CD4-positive, alpha-beta memory T cell (primary cell): ENCODE results near the gene XG. TPM values are rescaled to one million over a fixed set of nuclear protein-coding genes. Genes with fewer than 3 reads are reported as not detected.
"Not testable (repeated sequence)": the region's sequence is repeated elsewhere in the genome, so short reads cannot be mapped to it uniquely, and the experiment has no call there.

Experiments
- CTCF ChIA-PET: fragments of 350-600 bp; sonication (Branson Sonifier 250); formaldehyde crosslinking; loops from one replicate; lab custom pipeline; 2021; ENCODE audit warnings: inconsistent platforms; ENCODE audit not compliant: partially characterized antibody; lab: Charles Lee
- POLR2A ChIA-PET: fragments of 350-600 bp; sonication (Branson Sonifier 250); formaldehyde crosslinking; loops from one replicate; lab custom pipeline; 2021; ENCODE audit not compliant: partially characterized antibody; lab: Charles Lee
- DNase-seq, 5 donors: peaks; one replicate each; pipeline versions ENCODE4 v3.0.0 to v3.0.0-alpha.2; 2020 to 2022; ENCODE audit warnings: mixed read lengths in 1 of 5
- H3K27ac ChIP-seq: one replicate; pipeline ENCODE4 v1.7.0; 2013; ENCODE audit warnings: low read depth, low read length
- H3K27me3 ChIP-seq: 2 replicates; pipeline ENCODE4 v1.7.0; 2013; ENCODE audit warnings: mild to moderate bottlenecking, low read length, moderate library complexity; ENCODE audit not compliant: insufficient read depth
- H3K36me3 ChIP-seq: 2 replicates; pipeline ENCODE4 v1.7.0; 2013; ENCODE audit warnings: mild to moderate bottlenecking, low read length, moderate library complexity; ENCODE audit not compliant: insufficient read depth
- H3K4me1 ChIP-seq: 2 replicates; pipeline ENCODE4 v1.7.0; 2013; ENCODE audit warnings: mild to moderate bottlenecking, low read length, moderate library complexity; ENCODE audit not compliant: insufficient read depth
- H3K4me3 ChIP-seq, 2 donors: one replicate each; pipeline ENCODE4 v1.7.0; 2013; ENCODE audit warnings: low read length in 2 of 2, mild to moderate bottlenecking in 1 of 2
- H3K9me3 ChIP-seq, 2 donors: one replicate each; pipeline ENCODE4 v1.7.0; 2013; ENCODE audit warnings: low read length in 2 of 2, control low read depth in 1 of 2; ENCODE audit not compliant: control insufficient read depth in 1 of 2
- H3K27ac Mint-ChIP-seq, 7 donors: one replicate each; pipeline ENCODE4 v1.8.0; 2020 to 2021; ENCODE audit warnings: mixed read lengths in 7 of 7, mild to moderate bottlenecking in 6 of 7, inconsistent platforms in 3 of 7, moderate library complexity in 3 of 7
- H3K27me3 Mint-ChIP-seq, 2 donors: one replicate each; pipeline ENCODE4 v1.8.0; 2020 to 2021; ENCODE audit warnings: mixed read lengths in 2 of 2
- H3K36me3 Mint-ChIP-seq, 2 donors: one replicate each; pipeline ENCODE4 v1.8.0; 2020 to 2021; ENCODE audit warnings: mixed read lengths in 2 of 2, inconsistent platforms in 1 of 2, mild to moderate bottlenecking in 1 of 2
- H3K4me1 Mint-ChIP-seq, 4 donors: one replicate each; pipeline ENCODE4 v1.8.0; 2020 to 2021; ENCODE audit warnings: mixed read lengths in 4 of 4, mild to moderate bottlenecking in 1 of 4
- H3K4me3 Mint-ChIP-seq, 8 donors: one replicate each; pipeline ENCODE4 v1.8.0; 2020 to 2021; ENCODE audit warnings: mixed read lengths in 8 of 8, mild to moderate bottlenecking in 7 of 8, moderate library complexity in 6 of 8, inconsistent platforms in 3 of 8
- H3K9me3 Mint-ChIP-seq, 8 donors: one replicate each; pipeline ENCODE4 v1.8.0; 2020 to 2021; ENCODE audit warnings: mixed read lengths in 8 of 8, mild to moderate bottlenecking in 5 of 8, inconsistent platforms in 3 of 8, moderate library complexity in 1 of 8
- intact Hi-C: fragments of 100-400 bp; cut with micrococcal nuclease; formaldehyde crosslinking; loops from one replicate; pipeline ENCODE4 v1.15.1; 2023
- polyA plus RNA-seq, 2 donors: library from polyadenylated mRNA; unstranded; fragments of 300-500 nt; fragmentation: Illumina TruSeq; gene quantifications; one replicate each; pipeline ENCODE4 v1.2.3, GENCODE V29; 2021
- total RNA-seq, 2 experiments: library from RNA; stranded (reverse); gene quantifications; one replicate each; pipeline ENCODE4 v1.2.3, GENCODE V29; 2021

Gene XG
- total and polyA plus RNA-seq, 4 experiments from 2014 or later: 0.32 TPM; not detected in 3

DNA sequence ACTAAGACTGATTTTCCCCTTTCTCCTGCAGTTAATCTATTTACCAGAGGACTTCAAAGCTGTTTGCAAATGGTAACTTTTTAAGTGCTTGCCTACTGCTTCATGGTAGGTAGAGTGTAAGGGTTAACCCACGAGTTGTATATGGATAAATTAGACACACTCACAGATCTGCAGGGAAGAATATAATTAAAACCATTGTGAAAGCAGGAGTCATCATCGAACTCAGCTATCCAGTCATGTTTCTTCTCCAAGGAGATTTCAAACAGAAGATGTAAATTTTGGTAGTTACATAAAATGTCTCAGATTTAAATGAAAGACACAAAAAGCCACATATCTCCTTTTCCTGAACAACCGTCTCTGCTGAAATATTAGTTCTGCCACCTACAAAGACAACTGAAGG is 549 bp upstream of the XG start:
- ChIA-PET CTCF (no interaction called here), POLR2A (no interaction called here)
- Histone ChIP-seq H3K36me3 (no peaks in the 10 kb centered on the region), H3K27me3 (no peaks in the 10 kb centered on the region), H3K9me3 (no peaks in the 10 kb centered on the region), H3K27ac (no peak overlapping the region), H3K4me3 (no peak overlapping the region), H3K4me1 (no peaks in the 10 kb centered on the region)
- Mint-ChIP-seq H3K27me3 (peaks cover 0 to 2% of the 10 kb centered on the region in 2 donors), H3K4me3 (no peak overlapping the region), H3K4me1 (peaks cover 0 to 4% (median 0%) of the 10 kb centered on the region in 4 donors), H3K36me3 (no peaks in the 10 kb centered on the region), H3K9me3 (no peaks in the 10 kb centered on the region), H3K27ac (peak overlapping the region in 1 of 7 donors; percentile 5)
- intact Hi-C loops: no loop called here
- no peak for DNase-seq

DNA sequence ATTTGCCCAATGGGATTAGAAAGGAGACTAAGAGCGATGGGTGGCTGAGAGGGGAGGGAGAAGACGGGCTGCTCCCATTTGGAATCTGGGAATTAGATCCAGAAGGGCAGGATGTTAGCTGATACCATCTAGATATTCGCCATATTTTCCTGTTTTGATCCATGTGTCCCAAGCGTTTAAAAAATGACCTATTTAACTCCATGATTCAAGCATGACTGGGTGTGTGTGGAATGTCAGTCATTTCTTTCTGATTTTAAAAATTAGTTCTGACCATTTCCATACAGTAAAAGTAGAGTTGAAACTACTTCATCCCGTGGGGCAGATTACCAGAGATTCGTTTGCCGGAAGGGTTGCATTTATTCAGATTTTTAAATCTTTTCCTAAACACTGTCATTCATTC is 601 bp downstream of the XG start:
- H3K27me3 ChIP-seq, H3K27ac ChIP-seq, H3K4me3 Mint-ChIP-seq, CTCF ChIA-PET, H3K9me3 ChIP-seq, intact Hi-C loops, H3K4me1 ChIP-seq, POLR2A ChIA-PET, H3K27me3 Mint-ChIP-seq, H3K36me3 ChIP-seq, H3K9me3 Mint-ChIP-seq, H3K27ac Mint-ChIP-seq, H3K36me3 Mint-ChIP-seq, H3K4me3 ChIP-seq, H3K4me1 Mint-ChIP-seq, DNase-seq: not testable (repeated sequence)

DNA sequence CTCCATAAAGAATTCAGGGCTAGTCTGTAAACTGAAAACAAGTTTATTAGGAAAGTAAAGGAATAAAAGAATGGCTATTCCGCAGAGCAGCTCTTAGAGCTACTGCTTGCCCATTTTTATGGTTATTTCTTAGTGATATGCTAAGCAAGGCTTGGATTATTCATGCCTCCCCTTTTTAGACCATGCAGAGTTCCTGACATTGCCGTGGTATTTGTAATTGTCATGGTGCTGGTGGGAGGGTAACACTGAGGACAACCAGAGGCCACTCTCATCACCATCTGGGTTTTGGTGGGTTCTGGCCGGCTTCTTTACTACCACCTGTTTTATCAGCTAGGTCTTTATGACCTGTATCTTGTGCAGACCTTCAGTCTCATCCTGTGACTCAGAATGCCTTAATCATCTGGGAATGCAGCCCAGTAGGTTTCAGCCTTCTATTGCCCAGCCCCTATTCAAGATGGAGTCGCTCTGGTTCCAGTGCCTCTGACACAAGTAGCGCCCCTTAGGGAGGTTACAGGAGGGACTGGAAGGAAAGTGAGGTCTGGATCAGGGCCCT is 3.4 kb downstream of the XG start:
- DNase-seq, H3K27ac Mint-ChIP-seq, CTCF ChIA-PET, H3K4me1 ChIP-seq, H3K9me3 ChIP-seq, POLR2A ChIA-PET, H3K4me3 Mint-ChIP-seq, H3K27ac ChIP-seq, intact Hi-C loops, H3K9me3 Mint-ChIP-seq, H3K36me3 ChIP-seq, H3K27me3 ChIP-seq, H3K4me3 ChIP-seq, H3K4me1 Mint-ChIP-seq, H3K36me3 Mint-ChIP-seq: not testable (repeated sequence)
- H3K27me3 Mint-ChIP-seq: peaks cover 7 to 12% of the 10 kb centered on the region in 2 donors

DNA sequence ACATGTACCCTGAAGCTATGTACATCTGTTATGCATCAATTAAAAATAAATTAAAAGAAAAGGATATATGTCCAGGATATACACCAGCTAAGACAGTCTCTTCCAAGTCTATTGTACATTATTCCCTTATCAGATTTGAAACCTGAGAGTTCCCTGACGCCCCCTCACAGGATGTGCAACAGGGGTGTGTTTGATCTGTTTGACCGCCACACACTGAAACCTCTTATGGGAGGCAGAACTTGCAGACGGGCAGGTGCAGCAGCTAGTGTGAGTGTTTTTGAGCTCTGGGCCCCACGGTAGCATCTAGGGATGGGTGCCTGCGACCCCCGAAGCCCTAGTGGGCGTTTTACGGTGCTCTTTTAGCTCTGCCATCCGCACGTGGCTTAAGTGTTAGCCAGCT is 4.7 kb downstream of the XG start:
- Histone ChIP-seq H3K36me3 (no peaks in the 10 kb centered on the region), H3K4me3 (no peak overlapping the region), H3K27ac (no peak overlapping the region), H3K9me3 (no peaks in the 10 kb centered on the region), H3K27me3 (no peaks in the 10 kb centered on the region), H3K4me1 (no peaks in the 10 kb centered on the region)
- H3K36me3 Mint-ChIP-seq: no peaks in the 10 kb centered on the region
- H3K4me3 Mint-ChIP-seq: no peak overlapping the region
- no peak overlapping the region for H3K27ac Mint-ChIP-seq
- POLR2A ChIA-PET: no interaction called here
- no peaks in the 10 kb centered on the region for H3K9me3 Mint-ChIP-seq
- peaks cover 7 to 12% of the 10 kb centered on the region in 2 donors for H3K27me3 Mint-ChIP-seq
- CTCF ChIA-PET: no interaction called here
- no peak for DNase-seq
- no peaks in the 10 kb centered on the region for H3K4me1 Mint-ChIP-seq
- intact Hi-C loops: no loop called here

DNA sequence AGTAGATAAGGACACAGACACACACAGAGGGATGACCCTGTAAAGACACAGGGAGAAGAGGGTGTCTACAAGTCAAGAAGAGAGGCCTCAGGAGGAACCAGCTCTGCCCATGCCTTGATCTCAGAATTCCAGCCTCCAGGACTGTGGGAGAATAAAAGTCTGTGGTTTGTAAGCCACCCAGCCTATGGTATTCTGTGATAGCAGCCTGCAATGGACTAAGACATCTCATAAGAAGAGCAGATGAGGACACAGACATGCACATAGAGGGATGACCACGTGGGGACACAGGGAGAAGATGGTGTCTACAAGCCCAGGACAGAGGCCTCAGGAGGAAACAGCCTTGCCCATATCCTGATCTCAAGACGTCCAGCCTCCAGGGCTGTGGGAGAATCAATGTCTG is 9.4 kb downstream of the XG start:
- H3K27me3 Mint-ChIP-seq: peaks cover 5 to 12% of the 10 kb centered on the region in 2 donors
- peaks cover 5 to 7% (median 7%) of the 10 kb centered on the region in 4 donors for H3K4me1 Mint-ChIP-seq
- H3K27me3 ChIP-seq: no peaks in the 10 kb centered on the region
- DNase-seq: no peak
- H3K27ac ChIP-seq: no peak overlapping the region
- no peaks in the 10 kb centered on the region for H3K36me3 Mint-ChIP-seq
- no peak overlapping the region for H3K4me3 Mint-ChIP-seq
- H3K4me1 ChIP-seq: no peaks in the 10 kb centered on the region
- H3K36me3 ChIP-seq: no peaks in the 10 kb centered on the region
- intact Hi-C loops: no loop called here
- POLR2A ChIA-PET: no interaction called here
- H3K9me3 Mint-ChIP-seq: peaks cover 0 to 1% (median 0%) of the 10 kb centered on the region in 8 donors
- H3K27ac Mint-ChIP-seq: no peak overlapping the region
- no peak overlapping the region for H3K4me3 ChIP-seq
- no peaks in the 10 kb centered on the region for H3K9me3 ChIP-seq
- CTCF ChIA-PET: no interaction called here

DNA sequence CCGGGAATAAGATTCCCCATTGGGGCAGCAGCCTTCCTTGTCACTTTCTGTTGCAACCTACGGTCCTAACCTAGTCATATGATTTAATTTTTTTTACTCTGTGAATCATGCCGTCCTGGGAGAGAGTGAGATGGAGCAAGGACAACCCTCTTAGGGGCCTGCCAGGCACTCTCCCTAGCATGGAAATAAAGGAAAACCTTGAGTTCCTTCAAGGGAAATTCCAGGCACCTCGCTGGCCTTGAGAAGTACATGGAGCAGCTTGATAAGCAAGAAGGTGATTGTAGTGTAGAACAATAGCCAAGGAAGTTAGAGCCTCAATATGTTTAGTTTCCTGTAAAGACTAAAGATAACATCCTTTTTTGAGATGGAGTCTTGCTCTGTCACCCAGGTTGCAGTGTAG is 10.8 kb downstream of the XG start:
- H3K27me3 Mint-ChIP-seq, H3K4me3 ChIP-seq, H3K36me3 Mint-ChIP-seq, POLR2A ChIA-PET, H3K4me1 Mint-ChIP-seq, H3K9me3 ChIP-seq, H3K27ac Mint-ChIP-seq, DNase-seq, intact Hi-C loops, H3K27ac ChIP-seq, CTCF ChIA-PET, H3K9me3 Mint-ChIP-seq, H3K4me3 Mint-ChIP-seq, H3K4me1 ChIP-seq, H3K27me3 ChIP-seq, H3K36me3 ChIP-seq: not testable (repeated sequence)

DNA sequence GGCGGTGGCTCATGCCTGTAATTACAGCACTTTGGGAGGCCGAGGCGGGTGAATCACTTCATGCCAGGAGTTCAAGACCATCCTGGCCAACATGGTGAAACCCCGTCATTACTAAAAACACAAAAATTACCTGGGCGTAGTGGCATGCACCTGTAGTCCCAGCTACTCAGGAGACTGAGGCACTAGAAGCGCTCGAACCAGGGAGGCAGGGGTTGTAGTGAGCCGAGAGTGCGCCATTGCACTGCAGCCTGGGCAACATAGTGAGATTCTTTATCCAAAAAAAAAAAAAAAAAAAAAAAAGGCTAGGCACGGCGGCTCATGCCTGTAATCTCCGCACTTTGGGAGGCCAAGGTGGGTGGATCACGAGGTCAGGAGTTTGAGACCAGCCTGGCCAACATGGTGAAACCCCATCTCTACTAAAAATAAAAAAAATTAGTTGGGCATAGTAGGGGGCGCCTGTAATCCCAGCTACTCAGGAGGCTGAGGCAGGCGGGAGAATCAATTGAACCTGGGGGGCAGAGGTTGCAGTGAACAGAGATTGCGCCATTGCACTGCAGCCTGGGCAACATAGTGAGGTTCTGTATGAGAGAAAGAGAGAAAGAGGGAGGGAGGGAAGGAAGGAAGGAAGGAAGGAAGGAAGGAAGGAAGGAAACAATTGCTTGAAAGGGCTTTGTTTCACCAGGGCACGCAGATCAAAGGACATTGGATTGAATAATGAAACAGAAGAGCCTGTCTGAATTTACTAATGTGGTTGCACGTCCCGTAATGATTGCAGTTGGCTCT is 13.1 kb downstream of the XG start:
- H3K9me3 ChIP-seq, H3K27me3 Mint-ChIP-seq, H3K4me3 ChIP-seq, H3K9me3 Mint-ChIP-seq, H3K36me3 ChIP-seq, DNase-seq, H3K27ac ChIP-seq, H3K36me3 Mint-ChIP-seq, POLR2A ChIA-PET, H3K4me1 ChIP-seq, H3K27me3 ChIP-seq, H3K4me3 Mint-ChIP-seq, H3K4me1 Mint-ChIP-seq, CTCF ChIA-PET, intact Hi-C loops: not testable (repeated sequence)
- peak overlapping the region in 1 of 7 donors; percentile 45 for H3K27ac Mint-ChIP-seq
